Panc1 (cell line): ENCODE data around the gene PFKM. TPM values are rescaled to one million over a fixed set of nuclear protein-coding genes. Genes with fewer than 3 reads are reported as not detected.

Source experiments
- ATAC-seq: fragments of 200-7000 bp; cut with Tn5 transposase; 2 replicates; pipeline ENCODE4 v1.9.1; 2020; ENCODE audit warnings: mild to moderate bottlenecking, moderate library complexity
- BruUV-seq: library from RNA; stranded (reverse); fragments of 400-500 nt; replicated peaks from 2 replicates; lab custom pipeline; 2021; lab: Mats Ljungman, UMichigan
- CTCF ChIA-PET: fragments of 300-600 bp; sonication (Branson Sonifier 250); formaldehyde crosslinking; loops from one replicate; lab custom pipeline; 2022; ENCODE audit warnings: antibody characterized with exemption; lab: Charles Lee
- POLR2A ChIA-PET: fragments of 300-600 bp; sonication (Branson Sonifier 250); formaldehyde crosslinking; loops from one replicate; lab custom pipeline; 2022; ENCODE audit warnings: antibody characterized with exemption; lab: Charles Lee
- DNase-seq: peaks from one replicate; pipeline ENCODE4 v3.0.0-alpha.2; 2010; ENCODE audit warnings: low read depth, low spot score
- H3K27ac ChIP-seq: 2 replicates; pipeline ENCODE4 v1.5.1; 2011; ENCODE audit warnings: mild to moderate bottlenecking, low read length, inconsistent platforms
- H3K27me3 ChIP-seq: fragments of 200-500 bp; sonication (Bioruptor generic); 2 replicates; pipeline ENCODE4 v1.6.0; 2014; ENCODE audit warnings: low read length, inconsistent platforms; ENCODE audit not compliant: control insufficient read depth, insufficient read depth
- H3K36me3 ChIP-seq: fragments of 200-500 bp; sonication (Bioruptor generic); 2 replicates; pipeline ENCODE4 v1.5.1; 2014; ENCODE audit warnings: inconsistent platforms, mild to moderate bottlenecking, low read length, moderate library complexity; ENCODE audit not compliant: control insufficient read depth, insufficient read depth
- H3K4me1 ChIP-seq: 2 replicates; pipeline ENCODE4 v1.5.1; 2011; ENCODE audit warnings: inconsistent platforms, mild to moderate bottlenecking, low read length, moderate library complexity; ENCODE audit not compliant: control insufficient read depth, insufficient read depth
- H3K4me3 ChIP-seq, 2 experiments: 2 replicates each; pipeline ENCODE4 v1.5.1; 2011 to 2012; ENCODE audit warnings: low read depth in 2 of 2, low read length in 2 of 2, mild to moderate bottlenecking in 2 of 2, inconsistent platforms in 1 of 2, moderate library complexity in 1 of 2
- H3K9me3 ChIP-seq: fragments of 200-500 bp; sonication (Bioruptor generic); 2 replicates; pipeline ENCODE4 v1.5.1; 2014; ENCODE audit warnings: low read depth, mild to moderate bottlenecking, inconsistent platforms, low read length, moderate library complexity; ENCODE audit not compliant: control insufficient read depth, insufficient read depth
- CTCF ChIP-seq: fragments of 450-650 bp; IDR thresholded peaks from 2 replicates; pipeline ENCODE4 v1.5.1; 2017; ENCODE audit warnings: mild to moderate bottlenecking
- POLR2AphosphoS5 ChIP-seq: IDR thresholded peaks from 2 replicates; pipeline ENCODE4 v1.6.1; 2012; ENCODE audit warnings: mild to moderate bottlenecking, low read depth, low read length, moderate library complexity
- REST ChIP-seq, 2 experiments: IDR thresholded peaks; 2 replicates each; pipeline ENCODE4 v1.6.1; 2011 to 2012; ENCODE audit warnings: low read depth in 2 of 2, control low read depth in 1 of 2, low read length in 1 of 2, mild to moderate bottlenecking in 1 of 2, moderate library complexity in 1 of 2; ENCODE audit not compliant: insufficient read depth in 1 of 2
- SIN3A ChIP-seq: IDR thresholded peaks from 2 replicates; pipeline ENCODE4 v1.6.1; 2012; ENCODE audit warnings: low read depth, mild to moderate bottlenecking, low read length, moderate library complexity, borderline replicate concordance; ENCODE audit not compliant: insufficient read depth
- TCF7L2 ChIP-seq: IDR thresholded peaks from 2 replicates; pipeline ENCODE4 v1.6.1; 2011; ENCODE audit warnings: mild to moderate bottlenecking, low read depth, low read length, inconsistent platforms
- in situ Hi-C: cut with HindIII; loops from 2 replicates; pipeline ENCODE4 v1.10.0; 2016; ENCODE audit warnings: low sequenced_read_pairs, low pct_unique_long_range_greater_than_20kb
- intact Hi-C: fragments of 100-400 bp; cut with micrococcal nuclease; formaldehyde crosslinking; loops from one replicate; pipeline ENCODE4 v1.10.0; 2022; ENCODE audit not compliant: unreplicated experiment
- total RNA-seq: library from RNA; stranded (reverse); gene quantifications from one replicate; pipeline ENCODE4 v1.2.1, GENCODE V29; 2021; ENCODE audit not compliant: unreplicated experiment

The PFKM gene
- total RNA-seq, 1 experiment from 2014 or later: 56.1 TPM

GRCh38 chr12:48135027-48135426, 15.9 kb downstream of the PFKM start:
- in situ Hi-C loops: no loop called here
- no peak for ATAC-seq
- POLR2A ChIA-PET: no interaction called here
- Histone ChIP-seq H3K4me3 (no peak overlapping the region), H3K4me1 (no peaks in the 10 kb centered on the region), H3K36me3 (peaks cover 7% of the 10 kb centered on the region), H3K27ac (no peak overlapping the region), H3K9me3 (no peaks in the 10 kb centered on the region), H3K27me3 (no peaks in the 10 kb centered on the region)
- TF ChIP-seq CTCF (no peak), SIN3A (no peak), REST (IDR thresholded peaks at IDR 0.05; ENCODE audit: insufficient read depth in 1 of 2, low read depth in 2 of 2, low read length in 1 of 2) (no peak), TCF7L2 (no peak), POLR2AphosphoS5 (no peak)
- no peak for DNase-seq
- CTCF ChIA-PET: no interaction called here
- BruUV-seq: no TSS peak
- intact Hi-C loops: no loop called here

GRCh38 chr12:48142818-48143674, 23.9 kb downstream of the PFKM start:
- no peaks in the 10 kb centered on the region for H3K4me1 ChIP-seq
- ChIA-PET POLR2A (no interaction called here), CTCF (no interaction called here)
- intact Hi-C loops: no loop called here
- no TSS peak for BruUV-seq
- H3K9me3 ChIP-seq: no peaks in the 10 kb centered on the region
- in situ Hi-C loops: no loop called here
- DNase-seq: no peak
- peaks cover 2% of the 10 kb centered on the region for H3K36me3 ChIP-seq
- no peak for TF ChIP-seq SIN3A
- TF ChIP-seq REST (IDR thresholded peaks at IDR 0.05; ENCODE audit: insufficient read depth in 1 of 2, low read depth in 2 of 2, low read length in 1 of 2): no peak
- TF ChIP-seq CTCF: no peak
- no peak for TF ChIP-seq TCF7L2
- TF ChIP-seq POLR2AphosphoS5: no peak
- ATAC-seq: no peak
- H3K27ac ChIP-seq: no peak overlapping the region
- no peak overlapping the region for H3K4me3 ChIP-seq
- no peaks in the 10 kb centered on the region for H3K27me3 ChIP-seq
